Endothelial cell of coronary artery (primary cell): Measurements from ENCODE around the gene KRTAP4-9. TPM values are rescaled to one million over a fixed set of nuclear protein-coding genes. Genes with fewer than 3 reads are reported as not detected.

Experiments used
- total RNA-seq: library from RNA; depleted of rRNA; stranded (reverse); fragments of >200 nt; gene quantifications from 2 replicates; pipeline ENCODE4 v1.2.3, GENCODE V29; 2014

Gene KRTAP4-9
- not detected in 2 replicates for total RNA-seq

GRCh38 chr17:41105347-41105746 lies at the start of gene KRTAP4-9:
Gene KRTAP4-9 (plus strand): TSS chr17:41105389. CDS start chr17:41105389, 0 bp downstream.

GRCh38 chr17:41060052-41060604 lies 45.1 kb upstream of the KRTAP4-9 start, which contains the start of gene KRTAP2-3:
Gene KRTAP2-3 (minus strand): TSS chr17:41060114. CDS start chr17:41060050, 64 bp downstream.

GRCh38 chr17:41065829-41066624 lies 39.2 kb upstream of the KRTAP4-9 start, which contains the start of gene KRTAP2-4:
Gene KRTAP2-4 (minus strand): TSS chr17:41065879. CDS start chr17:41065845, 34 bp downstream.

GRCh38 chr17:41084100-41084856 lies 20.9 kb upstream of the KRTAP4-9 start, which contains the start of gene KRTAP4-7:
Gene KRTAP4-7 (plus strand): TSS chr17:41084150. CDS start chr17:41084207, 57 bp downstream.

GRCh38 chr17:41098042-41098441 lies 7.1 kb upstream of the KRTAP4-9 start, which contains the start of gene KRTAP4-8:
Gene KRTAP4-8 (minus strand): TSS chr17:41098142. CDS start chr17:41098084, 58 bp downstream.

GRCh38 chr17:41101586-41102259 lies 3.5 kb upstream of the KRTAP4-9 start, which contains the start of gene KRTAP4-16:
Gene KRTAP4-16 (minus strand): TSS chr17:41102209. CDS start chr17:41102209, 0 bp downstream.

GRCh38 chr17:41117846-41118386 lies 12.7 kb downstream of the KRTAP4-9 start, which contains the start of gene KRTAP4-11:
Gene KRTAP4-11 (minus strand): TSS chr17:41118373. CDS start chr17:41118315, 58 bp downstream.

GRCh38 chr17:41123991-41124371 lies 18.8 kb downstream of the KRTAP4-9 start, which contains the start of gene KRTAP4-12:
Gene KRTAP4-12 (minus strand): TSS chr17:41124182. CDS start chr17:41124122, 60 bp downstream.

GRCh38 chr17:41140360-41141131 lies 35.4 kb downstream of the KRTAP4-9 start, which contains the start of gene KRTAP4-6:
Gene KRTAP4-6 (minus strand): TSS chr17:41140544. CDS start chr17:41140487, 57 bp downstream.

GRCh38 chr17:41149652-41149985 lies 44.4 kb downstream of the KRTAP4-9 start, which contains the start of gene KRTAP4-5:
Gene KRTAP4-5 (minus strand): TSS chr17:41149825. CDS start chr17:41149767, 58 bp downstream.

Other genes with a start within 250 kb of the KRTAP4-9 start
- gene KRT12, start 238.2 kb upstream of the KRTAP4-9 start, total RNA-seq, result not detected in 2 replicates
- gene KRT20, start 220.1 kb upstream of the KRTAP4-9 start, total RNA-seq, result not detected in 2 replicates
- not detected in 2 replicates for gene KRT23, start 167.7 kb upstream of the KRTAP4-9 start, total RNA-seq
- gene KRT39, start 138.4 kb upstream of the KRTAP4-9 start, total RNA-seq, result not detected in 2 replicates
- not detected in 2 replicates for gene KRT40, start 121.1 kb upstream of the KRTAP4-9 start, total RNA-seq
- gene KRTAP3-3, start 111.2 kb upstream of the KRTAP4-9 start, total RNA-seq, result not detected in 2 replicates
- not detected in 2 replicates for gene KRTAP3-2, start 105.5 kb upstream of the KRTAP4-9 start, total RNA-seq
- gene KRTAP3-1, start 96.3 kb upstream of the KRTAP4-9 start, total RNA-seq, result not detected in 2 replicates
- gene KRTAP1-5, start 78.2 kb upstream of the KRTAP4-9 start, total RNA-seq, result not detected in 2 replicates
- gene KRTAP1-4, start 75.2 kb upstream of the KRTAP4-9 start, total RNA-seq, result not detected in 2 replicates
- gene KRTAP1-3, start 70.5 kb upstream of the KRTAP4-9 start, total RNA-seq, result not detected in 2 replicates
- gene KRTAP1-1, start 63.9 kb upstream of the KRTAP4-9 start, total RNA-seq, result not detected in 2 replicates
- gene KRTAP2-1, start 58.1 kb upstream of the KRTAP4-9 start, total RNA-seq, result not detected in 2 replicates
- not detected in 2 replicates for gene KRTAP2-2, start 50.2 kb upstream of the KRTAP4-9 start, total RNA-seq
- not detected in 2 replicates for gene KRTAP2-3, start 45.3 kb upstream of the KRTAP4-9 start, total RNA-seq
- not detected in 2 replicates for gene KRTAP2-4, start 39.5 kb upstream of the KRTAP4-9 start, total RNA-seq
- not detected in 2 replicates for gene KRTAP4-7, start 21.2 kb upstream of the KRTAP4-9 start, total RNA-seq
- not detected in 2 replicates for gene KRTAP4-8, start 7.2 kb upstream of the KRTAP4-9 start, total RNA-seq
- not detected in 2 replicates for gene KRTAP4-16, start 3.2 kb upstream of the KRTAP4-9 start, total RNA-seq
- gene KRTAP4-11, start 13.0 kb downstream of the KRTAP4-9 start, total RNA-seq, result not detected in 2 replicates
- not detected in 2 replicates for gene KRTAP4-12, start 18.8 kb downstream of the KRTAP4-9 start, total RNA-seq
- gene KRTAP4-6, start 35.2 kb downstream of the KRTAP4-9 start, total RNA-seq, result not detected in 2 replicates
- not detected in 2 replicates for gene KRTAP4-5, start 44.4 kb downstream of the KRTAP4-9 start, total RNA-seq
- gene KRTAP4-4, start 55.4 kb downstream of the KRTAP4-9 start, total RNA-seq, result not detected in 2 replicates
- not detected in 2 replicates for gene KRTAP4-3, start 62.8 kb downstream of the KRTAP4-9 start, total RNA-seq
- not detected in 2 replicates for gene KRTAP4-2, start 72.8 kb downstream of the KRTAP4-9 start, total RNA-seq
- not detected in 2 replicates for gene KRTAP4-1, start 79.5 kb downstream of the KRTAP4-9 start, total RNA-seq
- not detected in 2 replicates for gene KRTAP9-1, start 84.5 kb downstream of the KRTAP4-9 start, total RNA-seq
- not detected in 2 replicates for gene KRTAP9-2, start 121.3 kb downstream of the KRTAP4-9 start, total RNA-seq
- not detected in 2 replicates for gene KRTAP9-3, start 127.1 kb downstream of the KRTAP4-9 start, total RNA-seq
- gene KRTAP9-8, start 132.6 kb downstream of the KRTAP4-9 start, total RNA-seq, result not detected in 2 replicates
- gene KRTAP9-4, start 144.3 kb downstream of the KRTAP4-9 start, total RNA-seq, result not detected in 2 replicates
- not detected in 2 replicates for gene KRTAP9-9, start 150.0 kb downstream of the KRTAP4-9 start, total RNA-seq
- not detected in 2 replicates for gene KRTAP9-6, start 160.0 kb downstream of the KRTAP4-9 start, total RNA-seq
- gene KRTAP9-7, start 170.3 kb downstream of the KRTAP4-9 start, total RNA-seq, result not detected in 2 replicates
- gene KRTAP29-1, start 197.5 kb downstream of the KRTAP4-9 start, total RNA-seq, result not detected in 2 replicates
- not detected in 2 replicates for gene KRTAP16-1, start 203.9 kb downstream of the KRTAP4-9 start, total RNA-seq
- not detected in 2 replicates for gene KRTAP17-1, start 210.3 kb downstream of the KRTAP4-9 start, total RNA-seq
- not detected in 2 replicates for gene KRT33A, start 245.4 kb downstream of the KRTAP4-9 start, total RNA-seq